Measurements from ENCODE around the gene ERRFI1.

The ERRFI1 gene

GRCh38 chr1:8017495-8018197 is 8.5 kb downstream of the ERRFI1 start:
- DNase-seq, result no peak

DNA sequence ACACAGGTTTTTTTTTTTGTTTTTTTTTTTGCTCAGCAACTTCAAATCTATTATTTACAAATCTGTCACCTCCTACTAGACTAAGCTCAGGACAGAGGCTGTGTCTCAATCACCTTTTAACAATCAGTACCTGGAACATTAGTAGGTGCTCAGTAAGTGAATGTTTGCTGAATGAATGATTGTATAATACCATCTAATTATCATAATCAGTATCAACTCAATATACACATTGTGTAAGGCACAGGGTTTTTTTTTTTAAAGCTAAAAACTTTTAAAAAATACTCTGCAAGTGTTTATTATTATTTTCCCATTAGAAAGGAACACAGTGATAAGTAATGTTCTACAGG is 9.2 kb downstream of the ERRFI1 start:
- DNase-seq, result no peak

GRCh38 chr1:8016210-8016894 is 9.8 kb downstream of the ERRFI1 start:
- DNase-seq, result no peak

DNA sequence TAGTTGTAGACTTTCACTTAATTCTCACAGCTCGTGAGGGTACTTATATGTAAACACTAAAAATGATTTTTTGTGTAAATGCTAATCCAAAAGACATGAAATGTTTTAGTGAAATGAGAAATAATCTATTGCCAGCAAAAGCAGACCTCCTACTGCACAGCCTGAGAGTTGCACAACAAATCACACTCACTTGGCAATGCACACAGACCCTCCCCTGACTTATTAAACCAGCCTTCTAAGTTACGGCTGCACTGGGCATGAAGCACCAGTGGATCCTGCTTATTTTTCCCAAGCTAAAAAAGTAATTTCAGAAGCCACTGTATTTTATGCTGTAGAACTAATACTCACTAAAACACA is 10.3 kb downstream of the ERRFI1 start:
- DNase-seq, result peak in 1 of 2 experiments; percentile 30

- DNase-seq, result peak; percentile 66 to 74
These were observed 10.9 kb downstream of the ERRFI1 start for GRCh38 chr1:8015036-8015808.

DNA sequence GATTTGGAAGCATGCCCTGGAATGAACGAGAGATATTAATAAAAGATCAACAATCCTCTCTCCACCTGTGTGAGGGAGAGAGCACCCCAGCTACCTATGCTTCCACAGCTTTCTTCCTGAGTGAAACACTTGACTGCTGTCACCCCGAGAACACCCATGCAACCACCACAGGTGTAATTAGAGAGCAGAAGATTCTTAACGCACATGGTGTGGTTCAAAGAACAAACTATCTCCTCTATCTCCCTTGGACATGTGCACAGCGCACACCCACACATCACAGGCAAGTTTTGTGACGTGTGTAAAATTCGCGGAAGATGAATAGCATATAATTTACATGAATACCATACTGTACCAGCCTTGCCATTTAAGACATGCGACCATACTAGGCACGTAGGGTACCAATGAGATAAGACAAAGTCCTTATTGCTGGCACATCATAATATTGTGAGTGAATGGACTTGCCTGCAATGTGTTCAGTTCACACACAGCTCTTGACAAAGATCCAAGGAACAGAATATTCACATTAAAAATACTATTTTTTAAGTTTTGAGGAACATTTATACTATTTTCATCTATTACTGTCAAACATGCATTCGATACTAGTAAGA is 11.6 kb downstream of the ERRFI1 start:
- no peak for DNase-seq

- no peak for DNase-seq
These were observed 12.3 kb downstream of the ERRFI1 start for GRCh38 chr1:8013800-8014199.

DNA sequence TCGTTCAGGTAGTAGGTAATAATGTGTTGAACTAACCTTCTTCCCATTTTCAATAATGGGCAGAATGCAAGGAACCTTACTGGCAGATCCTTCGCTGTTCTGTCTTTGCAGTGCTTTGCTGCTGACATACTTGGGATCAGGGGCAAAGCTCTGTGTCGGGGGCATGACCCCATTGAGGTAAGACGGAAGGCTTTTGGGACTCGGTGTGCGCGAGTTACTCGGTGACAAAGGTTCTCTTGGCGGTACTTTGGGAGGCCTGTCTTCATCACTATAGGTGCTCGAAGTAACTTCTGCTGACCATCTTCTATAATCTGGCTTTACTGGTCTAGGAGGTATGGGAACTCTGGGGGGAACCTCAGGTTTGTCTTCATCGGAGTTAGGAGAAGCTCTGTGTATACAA is 12.7 kb downstream of the ERRFI1 start:
- no peak for DNase-seq

GRCh38 chr1:8012955-8013354 is 13.2 kb downstream of the ERRFI1 start:
- no peak for DNase-seq

GRCh38 chr1:8011923-8012858 is 13.9 kb downstream of the ERRFI1 start:
- no peak for DNase-seq

GRCh38 chr1:8011016-8011415 is 15.1 kb downstream of the ERRFI1 start:
- no peak for DNase-seq

- DNase-seq, result no peak
These were observed 15.9 kb downstream of the ERRFI1 start for GRCh38 chr1:8010080-8010664.

- no peak for DNase-seq
These were observed 16.8 kb downstream of the ERRFI1 start for GRCh38 chr1:8009043-8010002.

DNA sequence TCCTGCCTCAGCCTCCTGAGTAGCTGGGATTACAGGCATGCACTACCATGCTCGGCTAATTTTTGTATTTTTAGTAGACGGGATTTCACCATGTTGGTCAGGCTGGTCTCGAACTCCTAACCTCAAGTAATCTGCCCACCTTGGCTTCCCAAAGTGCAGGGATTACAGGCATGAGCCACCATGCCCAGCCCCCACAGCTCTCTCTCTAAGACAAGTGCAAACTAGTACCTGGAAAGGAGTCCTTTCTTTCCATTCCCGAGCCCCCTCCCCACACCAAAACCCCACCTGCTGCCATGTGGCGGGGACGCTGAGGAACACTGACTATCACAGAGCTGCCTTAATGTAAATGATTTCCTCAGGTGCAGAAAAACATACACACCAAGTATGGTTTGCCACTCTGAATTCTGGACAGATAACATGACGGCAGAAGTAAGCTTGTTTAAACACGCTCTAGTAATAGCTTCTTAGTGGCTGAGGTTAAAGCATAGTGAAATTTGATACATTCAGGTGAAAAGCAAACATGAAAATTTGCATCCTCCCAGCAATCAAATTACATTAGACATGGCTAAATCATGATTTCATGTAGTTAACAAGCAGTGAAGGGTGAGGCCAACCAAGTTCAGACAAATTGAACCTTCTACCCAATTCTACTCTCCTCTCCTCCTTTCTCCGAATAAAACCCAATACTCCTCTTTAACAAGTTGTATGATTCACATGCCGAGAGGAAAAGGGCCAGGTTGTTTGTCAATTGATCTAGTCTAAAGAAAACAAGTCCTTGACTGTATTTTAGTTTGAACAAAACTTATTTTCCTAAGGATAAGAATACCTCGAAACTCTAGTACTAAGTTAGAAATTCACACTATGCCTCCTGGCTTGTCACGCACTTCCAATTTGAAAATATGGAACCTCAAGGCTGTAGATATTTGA is 19.8 kb downstream of the ERRFI1 start:
- no peak for DNase-seq

GRCh38 chr1:8004803-8005573 is 21.1 kb downstream of the ERRFI1 start:
- DNase-seq, result no peak

DNA sequence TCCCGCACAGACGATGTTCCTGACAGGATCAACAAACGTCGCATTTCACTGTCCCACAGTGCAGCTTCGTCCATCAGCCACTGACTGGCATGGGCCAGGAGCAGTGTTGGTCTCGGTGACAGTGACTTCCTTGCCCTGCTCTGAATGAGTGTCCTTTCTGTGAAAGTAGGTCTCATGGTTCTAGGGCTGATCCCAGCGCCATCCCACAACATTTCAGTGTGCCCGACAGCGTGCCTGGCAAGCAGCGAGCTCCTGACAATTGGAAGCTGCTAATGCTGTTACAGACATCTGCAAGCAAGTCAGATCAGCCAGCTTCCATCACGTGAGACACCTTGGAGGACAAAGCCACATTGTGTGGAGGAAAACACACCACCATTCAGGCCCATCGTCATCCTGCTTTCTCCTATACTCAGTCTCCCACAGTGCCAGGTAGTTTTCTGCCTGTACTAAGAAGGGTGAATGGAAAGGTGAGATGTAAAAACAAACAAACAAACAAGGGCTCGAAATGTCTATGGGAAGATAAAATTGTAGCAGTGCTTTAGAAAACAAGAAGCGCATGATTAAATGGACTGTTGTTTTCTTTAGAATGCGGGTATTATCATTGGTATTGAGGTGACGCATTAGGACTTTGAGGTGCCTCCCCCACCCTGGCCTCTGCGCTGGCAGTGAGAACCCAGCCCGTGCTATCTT is 21.9 kb downstream of the ERRFI1 start:
- DNase-seq, result no peak

GRCh38 chr1:8003438-8004112 is 22.5 kb downstream of the ERRFI1 start:
- no peak for DNase-seq

DNA sequence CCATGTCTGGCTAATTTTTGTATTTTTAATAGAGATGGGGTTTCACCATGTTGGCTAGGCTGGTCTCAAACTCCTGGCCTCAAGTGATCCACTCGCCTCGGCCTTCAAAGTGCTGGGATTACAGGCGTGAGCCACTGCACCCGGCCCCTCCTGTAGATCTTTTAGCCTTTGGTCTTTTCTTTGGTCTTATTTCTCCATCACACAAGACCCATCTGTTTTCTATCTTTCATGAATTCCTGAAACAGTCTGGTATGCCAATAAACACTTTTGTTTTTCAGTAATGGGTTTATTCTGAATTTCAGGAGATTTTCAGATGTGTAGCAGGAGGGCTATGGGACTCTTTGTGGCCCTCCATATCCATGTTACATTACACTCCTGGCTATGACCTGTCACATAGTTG is 23.2 kb downstream of the ERRFI1 start:
- DNase-seq, result no peak

Data from NCI-H446 (cell line).